ENCODE measurements around the gene BAIAP2.
A peak's percentile ranks its signal among the peaks of the same experiment; 100 is the strongest.
"Not testable (repeated sequence)": the region's sequence is repeated elsewhere in the genome, so short reads cannot be mapped to it uniquely, and the experiment has no call there.

BAIAP2 gene

DNA sequence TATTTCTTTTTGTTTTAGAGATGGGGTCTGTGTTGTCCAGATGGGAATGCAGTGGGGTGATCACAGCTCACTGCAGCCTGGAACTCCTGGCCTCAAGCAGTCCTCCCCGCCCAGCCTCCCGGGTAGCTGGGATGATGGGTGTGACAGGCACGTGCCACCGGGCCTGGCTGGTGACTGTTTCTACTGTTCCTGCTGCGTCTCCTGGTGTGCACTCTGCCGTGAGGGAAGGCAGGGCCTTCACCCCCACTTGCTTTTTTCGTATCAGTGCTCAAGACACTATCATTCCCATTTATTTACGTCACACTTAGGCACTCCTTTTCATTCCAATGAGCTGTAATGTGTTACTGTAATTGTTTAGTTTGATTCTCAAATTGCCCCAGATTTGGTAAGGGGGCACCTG lies 105.1 kb downstream of the BAIAP2 start:
- DNase-seq (ENCODE audit: low spot score) = no peak

DNA sequence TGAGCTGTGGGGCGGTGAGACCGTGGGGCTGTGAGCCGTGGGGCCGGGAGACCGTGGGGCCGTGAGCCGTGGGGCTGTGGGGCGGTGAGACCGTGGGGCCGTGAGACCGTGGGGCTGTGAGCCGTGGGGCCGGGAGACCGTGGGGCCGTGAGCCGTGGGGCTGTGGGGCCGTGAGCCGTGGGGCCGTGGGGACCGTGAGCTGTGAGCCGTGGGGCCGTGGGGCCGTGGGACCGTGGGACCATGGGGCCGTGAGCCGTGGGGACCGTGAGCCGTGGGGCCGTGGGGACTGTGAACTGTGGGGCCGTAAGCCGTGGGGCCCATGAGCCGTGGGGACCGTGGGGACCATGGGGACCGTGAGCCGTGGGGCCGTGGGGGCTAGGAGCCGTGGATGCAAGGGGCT lies 105.7 kb downstream of the BAIAP2 start:
- no peak for DNase-seq (ENCODE audit: low spot score)

DNA sequence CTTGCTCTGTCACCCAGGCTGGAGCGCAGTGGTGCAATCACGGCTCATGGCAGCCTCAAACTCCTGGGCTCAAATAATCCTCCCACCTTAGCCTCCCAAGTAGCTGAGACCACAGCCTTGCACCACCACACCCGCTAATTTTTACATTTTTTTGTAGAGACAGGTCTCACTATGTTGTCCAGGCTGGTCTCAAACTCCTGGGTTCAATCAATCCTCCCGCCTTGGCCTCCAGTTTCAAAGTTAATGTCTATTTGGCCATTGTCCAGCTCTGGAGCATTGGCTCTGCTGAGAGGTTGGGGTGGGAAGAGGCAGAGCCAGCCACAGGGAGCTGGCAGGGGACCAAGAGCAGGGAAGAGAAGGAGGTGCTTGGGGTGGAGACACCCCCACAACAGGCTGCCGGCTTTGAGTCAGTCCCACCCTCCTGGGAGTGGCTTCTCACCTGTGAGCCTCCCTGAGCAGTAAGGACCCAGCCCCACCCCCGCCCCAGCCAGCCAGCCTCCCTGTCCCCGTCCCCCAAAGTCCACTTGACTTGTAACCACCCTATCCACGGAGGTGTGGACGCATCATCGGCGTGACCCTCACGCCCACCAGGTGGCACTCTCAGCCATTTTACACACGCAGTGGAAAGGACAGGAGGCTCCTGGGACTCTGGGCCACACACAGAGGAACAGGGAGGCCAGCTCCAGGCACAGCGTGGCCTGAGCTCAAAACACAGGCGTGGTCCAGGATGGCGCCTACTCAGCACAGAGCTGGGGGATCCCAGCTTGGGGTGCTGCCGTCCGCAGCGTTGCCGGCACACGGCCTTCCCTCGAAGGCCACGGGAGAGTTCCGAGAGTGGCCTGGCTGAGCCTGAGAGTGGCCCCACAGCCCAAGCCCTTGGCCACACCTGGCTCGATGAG lies 107.6 kb downstream of the BAIAP2 start:
- peak; percentile 83 for DNase-seq (ENCODE audit: low spot score)

DNA sequence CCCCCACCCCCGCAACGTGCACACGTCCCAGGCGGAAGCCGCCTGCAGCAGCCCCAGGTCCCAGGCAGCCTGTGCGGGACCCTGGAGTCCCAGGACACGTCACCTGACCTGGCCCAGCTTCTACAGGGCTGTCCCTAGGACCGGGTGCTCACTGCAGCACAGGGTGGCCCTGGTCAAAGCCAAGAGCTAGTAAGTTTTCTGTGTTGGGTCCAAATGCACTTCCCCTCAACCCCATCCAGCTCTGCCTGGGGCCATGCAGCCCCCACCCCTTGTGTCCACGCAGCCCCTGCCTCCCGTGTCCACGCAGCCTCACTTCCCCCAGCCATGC lies 108.2 kb downstream of the BAIAP2 start:
- DNase-seq (ENCODE audit: low spot score) = no peak

DNA sequence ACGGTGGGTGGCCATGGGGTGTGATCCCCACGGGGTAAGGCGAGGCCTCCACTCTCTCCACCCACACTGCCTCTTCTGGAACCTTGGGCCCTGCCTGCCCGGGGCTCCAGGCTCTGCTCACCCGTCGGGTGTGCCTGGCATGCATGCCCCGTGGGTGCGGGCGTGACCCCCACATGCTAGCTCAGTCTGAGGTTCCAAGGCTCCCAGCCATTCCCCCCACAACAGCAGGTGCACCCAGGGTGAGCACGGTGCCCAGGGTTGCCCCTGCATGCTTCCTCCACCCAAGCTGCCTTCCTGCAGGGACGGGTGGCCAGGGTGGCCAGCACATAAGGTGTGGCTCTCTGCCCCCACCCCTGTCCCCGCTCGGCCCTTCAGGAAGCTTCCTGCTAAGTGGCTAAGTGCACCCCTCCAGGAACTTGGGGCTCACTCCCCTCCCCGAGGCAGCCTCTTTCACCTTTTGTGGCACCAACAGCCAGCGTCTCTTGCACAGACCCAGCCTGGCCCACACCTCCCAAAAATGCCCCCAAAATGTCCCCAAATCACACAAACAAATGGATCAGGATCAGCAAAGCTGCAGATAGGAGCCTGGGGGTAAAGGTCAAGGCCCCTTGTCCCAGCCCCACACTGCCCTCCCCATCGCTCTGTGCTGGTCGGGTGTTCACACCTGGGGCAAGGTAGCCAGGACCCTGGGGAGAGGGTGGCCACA lies 108.9 kb downstream of the BAIAP2 start:
- no peak for DNase-seq (ENCODE audit: low spot score)

DNA sequence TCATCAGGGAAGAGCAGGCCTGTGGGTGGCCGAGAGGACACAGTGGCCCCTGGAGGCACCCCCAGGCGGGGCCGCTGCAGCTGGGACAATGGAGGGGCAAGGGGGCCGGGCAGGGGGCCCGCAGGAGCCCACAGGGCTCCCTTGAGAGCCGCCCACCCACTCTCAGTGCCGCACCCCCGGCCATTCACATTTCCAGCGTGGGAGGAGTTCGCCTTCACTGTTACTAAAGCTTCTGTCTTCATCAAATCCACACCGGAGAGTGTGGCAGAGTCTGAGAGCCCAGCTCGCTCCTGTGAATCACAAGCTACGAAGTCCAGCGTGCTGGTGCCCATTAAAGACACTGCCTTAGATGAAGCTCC lies 109.5 kb downstream of the BAIAP2 start:
- no peak for DNase-seq (ENCODE audit: low spot score)

DNA sequence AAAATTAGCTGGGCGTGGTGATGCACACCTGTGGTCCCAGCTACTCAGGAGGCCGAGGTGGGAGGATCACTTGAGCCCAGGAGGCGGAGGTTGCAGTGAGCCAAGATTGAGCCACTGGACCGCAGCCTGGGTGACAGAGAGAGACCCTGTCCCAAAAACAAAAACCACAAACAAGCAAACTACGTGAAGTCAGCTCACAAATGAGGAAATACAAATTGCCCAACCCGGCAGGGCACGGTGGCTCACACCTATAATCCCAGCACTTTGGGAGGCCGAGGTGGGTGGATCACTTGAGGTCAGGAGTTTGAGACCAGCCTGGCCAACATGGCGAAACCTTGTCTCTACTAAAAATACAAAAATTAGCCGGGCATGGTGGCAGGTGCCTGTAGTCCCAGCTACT lies 111.3 kb downstream of the BAIAP2 start:
- not testable (repeated sequence) for DNase-seq (ENCODE audit: low spot score)

DNA sequence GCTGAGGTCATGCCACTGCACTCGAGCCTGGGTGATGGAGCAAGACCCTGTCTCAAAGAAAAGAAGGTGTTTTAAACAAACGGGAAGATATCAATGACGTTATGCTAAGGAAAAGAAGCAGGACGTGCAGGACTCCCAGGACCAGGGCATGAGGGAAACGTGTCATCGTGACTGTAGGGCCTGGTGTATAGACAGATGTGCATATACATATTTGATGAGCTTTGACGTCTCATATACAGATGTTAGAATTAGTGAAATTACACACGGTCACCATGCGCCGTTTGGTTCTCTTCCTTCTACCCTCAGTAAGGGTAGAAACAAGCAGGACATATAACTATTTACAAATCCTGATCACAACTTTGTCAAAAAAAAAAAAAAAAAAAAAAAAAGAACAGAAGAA lies 112.8 kb downstream of the BAIAP2 start:
- DNase-seq (ENCODE audit: low spot score) = no peak

DNA sequence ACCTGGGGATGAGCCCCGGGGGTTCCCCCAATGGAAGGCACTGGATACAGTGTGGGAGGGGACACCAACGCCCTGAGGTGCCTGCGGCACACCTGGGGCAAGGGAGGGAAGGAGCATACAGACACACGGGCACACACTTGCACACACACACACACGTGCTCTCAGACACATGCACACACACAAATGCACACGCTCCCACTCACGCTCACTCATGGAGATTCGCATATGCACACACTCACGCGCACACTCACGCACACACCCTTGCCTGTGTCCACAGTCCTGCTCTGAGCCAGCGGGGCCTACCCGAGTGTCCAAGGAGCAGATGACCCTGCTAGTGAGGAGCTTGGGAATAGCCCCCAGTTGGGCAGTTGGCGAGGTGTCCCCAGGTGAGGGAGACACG lies 113.6 kb downstream of the BAIAP2 start:
- DNase-seq (ENCODE audit: low spot score) = no peak

DNA sequence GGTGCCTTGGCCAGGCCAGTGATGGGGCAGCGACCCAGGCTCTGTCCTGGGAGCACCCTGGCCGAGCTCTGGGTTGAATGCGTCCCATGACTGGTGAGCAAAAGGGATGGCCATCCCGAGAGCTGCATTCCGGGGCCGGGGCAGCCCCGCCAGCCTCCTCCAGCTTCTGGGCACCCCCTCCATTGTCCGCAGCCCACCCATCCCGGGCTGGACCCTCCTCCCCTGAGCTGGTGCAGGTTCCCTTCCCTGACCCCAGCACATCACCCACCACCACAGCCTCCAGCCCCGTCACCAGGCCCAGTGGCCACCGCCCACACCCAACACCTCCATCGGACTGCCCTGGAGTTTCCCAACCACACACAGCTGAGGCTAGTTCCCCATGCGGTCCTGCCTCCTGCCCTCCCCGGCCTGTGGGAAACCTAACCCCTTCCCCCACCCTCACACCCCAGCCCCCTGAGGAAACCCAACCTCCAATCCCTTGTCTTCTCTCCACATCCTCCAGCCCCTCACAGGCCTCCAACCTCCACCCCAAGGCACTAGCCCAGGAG lies 114.1 kb downstream of the BAIAP2 start:
- no peak for DNase-seq (ENCODE audit: low spot score)

DNA sequence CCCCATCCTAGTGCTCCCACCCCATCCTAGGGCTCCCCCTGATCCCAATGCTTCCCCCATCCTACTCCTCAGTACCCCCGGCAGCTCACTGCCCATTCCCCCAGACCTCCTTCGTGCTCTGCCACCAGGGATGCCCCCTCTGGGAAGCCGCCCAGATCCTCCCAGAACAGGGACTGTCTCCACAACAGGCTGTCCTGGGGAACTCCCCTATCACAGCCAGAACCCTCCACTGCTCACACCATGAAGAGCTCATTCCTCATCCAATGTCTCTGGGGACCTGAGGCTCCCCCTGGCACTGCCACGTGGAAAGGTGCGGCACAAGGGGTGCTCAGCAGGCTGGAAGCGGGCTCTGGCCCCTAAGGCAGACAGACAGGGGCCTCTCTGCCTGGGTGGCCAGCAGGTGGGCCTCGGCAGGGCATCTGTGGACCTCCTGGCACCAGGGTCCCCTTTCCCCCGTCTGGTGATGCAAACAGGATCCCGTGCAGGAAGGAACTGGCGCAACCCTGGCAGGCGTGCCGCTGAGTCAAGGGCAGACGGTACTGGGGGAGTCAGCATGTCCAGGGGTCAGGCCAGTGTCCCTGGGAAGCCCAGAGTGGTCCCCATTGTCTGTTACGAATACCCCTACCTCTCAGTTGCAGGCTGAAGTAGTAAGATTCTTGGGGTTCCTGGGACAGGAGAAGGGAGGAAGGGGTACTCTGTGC lies 115.6 kb downstream of the BAIAP2 start:
- DNase-seq (ENCODE audit: low spot score) = no peak

DNA sequence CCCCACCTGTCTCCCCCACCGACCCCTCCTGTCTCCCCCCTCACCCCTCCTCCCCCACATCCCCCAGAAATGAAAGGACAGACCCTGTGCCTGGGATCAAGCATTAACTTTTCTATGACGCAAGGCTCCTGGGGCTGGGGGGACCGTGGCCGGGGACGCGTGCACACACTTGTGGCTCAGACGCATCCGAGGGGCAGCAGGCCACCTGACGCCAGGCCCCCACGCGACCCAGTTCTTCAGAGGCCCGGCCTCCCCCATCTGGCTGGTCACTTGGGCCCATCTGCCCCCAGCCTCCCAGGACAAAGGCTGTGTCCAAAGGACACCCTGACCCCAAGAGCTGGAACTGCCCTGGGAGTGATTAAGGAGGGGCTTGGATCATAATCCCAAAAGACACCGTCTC lies 116.3 kb downstream of the BAIAP2 start:
- no peak for DNase-seq (ENCODE audit: low spot score)

DNA sequence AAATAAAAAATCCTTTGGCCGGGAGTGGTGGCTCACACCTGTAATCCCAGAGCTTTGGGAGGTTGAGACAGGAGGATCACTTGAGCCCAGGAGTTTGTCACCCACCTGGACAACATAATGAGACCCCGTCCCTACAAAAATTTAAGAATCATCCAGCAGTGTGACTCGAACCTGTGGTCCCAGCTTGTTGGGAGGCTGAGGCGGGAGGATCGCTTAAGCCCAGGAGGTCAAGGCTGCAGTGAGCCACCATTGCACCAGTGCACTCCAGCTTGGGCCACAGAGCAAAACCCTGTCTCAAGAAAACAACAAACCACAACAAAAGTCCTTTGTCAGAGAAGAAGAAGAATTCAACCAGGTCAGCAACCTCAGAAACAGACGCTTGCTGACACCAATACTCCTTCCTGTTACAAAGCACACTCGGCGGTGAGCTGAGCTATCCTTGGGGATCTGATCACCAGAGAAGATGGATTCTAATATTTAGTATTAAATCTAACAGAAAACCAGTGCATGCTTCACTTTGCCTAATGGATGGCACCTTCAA lies 117.4 kb downstream of the BAIAP2 start:
- no peak for DNase-seq (ENCODE audit: low spot score)

DNA sequence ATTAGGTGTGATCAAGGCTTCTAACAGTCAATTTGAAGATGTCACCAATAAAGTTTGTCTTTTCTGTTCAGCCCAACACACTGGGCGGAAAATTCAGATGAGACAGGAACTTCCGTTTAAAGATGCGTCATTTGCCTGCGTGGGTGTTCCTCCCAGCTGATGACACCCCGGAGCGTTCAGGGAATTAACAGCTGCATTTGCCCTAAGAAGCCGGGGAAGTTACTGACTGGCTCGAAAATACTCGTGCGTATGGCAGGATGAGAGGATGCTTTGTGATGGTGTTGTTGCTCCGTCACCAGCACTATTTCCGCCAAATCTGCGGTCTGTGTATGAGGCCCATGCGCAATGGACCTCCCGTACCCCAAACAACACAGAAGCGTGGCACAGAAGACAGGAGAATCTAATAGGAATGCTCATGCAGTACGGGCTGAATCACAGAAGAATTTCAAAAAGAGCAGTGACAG lies 118.4 kb downstream of the BAIAP2 start:
- DNase-seq (ENCODE audit: low spot score) = peak; percentile 47

DNA sequence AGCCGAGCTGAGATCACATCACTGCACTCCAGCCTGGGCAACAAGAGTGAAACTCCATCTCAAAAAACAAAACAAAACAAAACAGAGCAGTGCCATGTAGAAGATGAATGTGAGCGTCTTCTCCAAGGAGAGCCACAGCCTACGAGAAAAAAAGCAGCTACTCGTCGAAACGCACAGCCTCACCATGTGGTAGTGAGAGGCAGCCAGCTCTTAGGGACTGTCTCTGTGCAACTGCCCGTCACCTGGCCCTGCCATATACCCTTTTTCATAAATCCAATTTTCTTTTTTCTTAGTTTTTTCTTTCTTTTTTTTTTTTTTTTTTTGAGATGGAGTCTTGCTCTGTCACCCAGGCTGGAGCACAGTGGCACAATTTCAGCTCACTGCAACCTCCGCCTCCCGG lies 119.1 kb downstream of the BAIAP2 start:
- not testable (repeated sequence) for DNase-seq (ENCODE audit: low spot score)

DNA sequence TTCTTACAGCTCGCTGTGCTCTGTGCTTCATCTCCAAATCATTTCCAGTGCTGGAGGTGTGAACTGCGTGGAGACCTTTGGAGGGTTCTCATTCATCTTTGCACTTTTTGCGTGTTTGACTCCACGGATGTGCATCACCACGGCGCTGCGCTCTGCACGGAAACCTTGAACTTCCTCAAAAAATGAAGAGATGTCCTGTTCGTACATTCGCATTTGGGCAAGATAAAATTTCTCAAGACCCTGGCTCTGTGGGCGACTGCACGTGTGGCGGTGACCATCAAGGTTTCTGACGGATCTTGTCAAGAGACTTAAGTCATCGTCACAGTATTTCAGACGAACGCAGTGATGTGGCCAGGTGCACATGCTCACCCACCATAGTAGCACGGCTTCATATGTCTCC lies 120.0 kb downstream of the BAIAP2 start:
- no peak for DNase-seq (ENCODE audit: low spot score)

DNA sequence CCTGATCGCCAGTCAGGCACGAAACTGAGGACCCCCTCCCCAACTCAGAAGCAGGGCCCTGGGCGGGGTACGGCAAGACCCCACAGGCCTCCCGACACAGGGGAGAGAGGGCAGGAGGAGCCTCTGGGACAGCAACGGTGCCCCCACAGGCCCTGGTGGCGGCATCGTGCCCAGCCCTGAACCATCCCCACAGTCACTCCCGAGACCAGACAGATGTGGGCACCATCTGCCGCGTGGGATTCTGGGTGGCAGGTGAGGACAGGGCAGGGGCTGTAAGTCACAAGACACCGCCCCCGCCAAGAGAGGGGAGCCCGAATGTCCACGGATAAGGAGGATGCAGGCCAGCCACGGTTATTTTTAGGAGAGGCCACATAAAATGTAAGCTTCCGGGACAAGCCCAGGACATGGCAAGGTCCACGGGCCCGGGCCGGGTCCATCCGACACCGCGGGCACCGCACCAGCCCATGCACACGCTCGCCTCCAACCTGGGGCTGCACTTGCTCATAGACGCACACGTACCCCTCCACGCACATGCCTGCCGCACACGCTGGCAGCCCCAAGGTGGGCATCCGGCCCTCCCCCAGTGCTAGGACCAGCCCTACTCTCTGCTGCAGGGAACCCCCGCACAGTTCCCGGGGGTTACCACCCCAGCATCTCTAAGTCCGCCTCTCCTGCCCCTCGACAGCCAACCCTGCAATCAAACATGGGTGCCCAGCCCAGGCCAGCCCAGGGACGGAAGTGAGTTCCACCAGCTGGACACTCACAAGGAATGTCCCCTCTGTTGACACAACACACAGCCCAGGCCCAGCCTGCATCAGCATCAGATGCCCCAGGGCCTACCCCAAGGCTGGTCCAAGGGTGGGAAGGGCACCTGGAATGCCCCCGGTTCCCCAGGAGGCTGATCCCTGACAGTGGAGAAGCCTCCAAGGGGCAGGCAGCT lies 122.2 kb downstream of the BAIAP2 start:
- DNase-seq (ENCODE audit: low spot score) = no peak

DNA sequence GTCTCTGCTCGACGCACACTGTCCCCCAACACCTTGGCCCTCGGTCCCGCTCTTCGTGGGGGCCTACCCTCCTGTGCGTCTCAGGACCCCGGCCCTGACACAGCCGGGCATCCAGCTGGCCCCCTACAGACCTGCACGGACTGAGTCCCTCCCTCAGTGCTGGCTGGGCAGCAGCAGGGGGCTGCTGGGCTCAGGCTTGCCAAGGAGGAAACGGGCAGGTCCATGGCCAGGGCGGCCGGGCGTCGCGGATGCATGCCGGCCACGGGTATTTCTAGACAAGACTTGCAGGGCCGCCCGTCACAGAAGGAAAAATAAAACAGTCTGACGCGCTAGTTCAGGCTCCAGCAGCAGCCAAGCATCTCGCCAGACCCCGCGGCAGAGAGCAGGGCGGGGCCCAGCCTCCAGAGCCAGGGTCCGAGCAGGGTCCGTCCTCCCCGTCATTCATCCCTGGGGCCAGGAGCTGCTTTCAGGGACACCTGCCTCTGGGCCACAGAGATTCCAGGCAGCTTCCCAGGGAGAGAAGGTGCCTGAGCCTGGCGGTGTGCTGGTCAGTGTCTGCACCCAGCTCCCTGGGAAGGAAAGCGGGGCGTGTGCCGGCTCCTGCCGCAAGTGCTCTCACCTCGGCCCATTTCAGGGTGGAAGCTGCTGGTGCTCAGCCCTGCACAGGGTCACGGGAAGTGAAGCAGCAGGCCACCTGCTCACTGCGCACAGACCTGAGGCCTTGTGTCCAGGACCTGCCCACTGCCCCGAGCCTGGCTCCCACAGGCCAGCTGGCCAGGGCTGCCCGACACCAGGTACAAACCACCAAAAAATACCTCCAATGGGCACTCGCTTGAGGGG lies 123.1 kb downstream of the BAIAP2 start:
- DNase-seq (ENCODE audit: low spot score) = no peak

DNA sequence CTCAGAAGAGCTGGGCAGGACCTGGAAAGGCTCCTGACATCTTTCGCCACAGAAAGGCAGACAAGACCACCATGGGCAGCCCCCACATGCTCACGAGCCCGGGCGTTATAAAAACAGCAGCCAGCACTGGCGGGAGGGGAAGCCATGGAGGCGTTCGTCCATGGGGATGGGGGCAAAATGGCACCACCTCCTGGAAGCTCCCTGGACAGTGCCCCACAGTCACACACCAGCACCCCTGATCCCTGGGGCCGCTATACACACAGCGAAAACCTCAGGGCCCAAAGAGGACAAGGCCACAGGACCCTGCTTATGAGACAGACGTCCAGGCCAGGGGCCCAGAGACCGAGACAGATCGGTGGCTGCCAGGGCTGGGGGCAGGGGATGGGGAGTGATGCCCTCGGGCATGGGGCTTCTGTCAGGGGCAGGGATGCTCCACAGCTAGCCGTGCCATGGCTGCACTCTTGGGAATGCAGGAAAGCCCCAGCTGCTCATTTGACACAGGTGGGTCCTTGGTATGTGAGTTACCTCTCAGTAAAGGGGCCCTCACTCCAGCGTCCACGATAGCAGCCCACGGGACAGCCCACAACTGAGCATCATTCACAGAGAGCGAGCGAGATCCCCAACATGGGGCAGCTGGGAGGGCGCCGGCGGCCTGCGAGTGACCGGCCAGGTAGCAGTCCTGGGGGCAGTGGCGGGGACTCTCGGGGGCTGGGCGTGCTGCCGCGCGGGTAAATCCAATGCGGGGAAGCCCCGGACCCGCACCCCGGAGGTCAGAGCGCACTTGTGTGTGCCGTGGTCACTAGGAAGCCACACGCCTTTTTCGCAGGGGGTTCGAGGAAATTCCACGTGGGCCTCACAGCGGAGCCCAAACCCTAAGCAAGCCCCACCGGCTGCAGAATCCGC lies 124.0 kb downstream of the BAIAP2 start:
- DNase-seq (ENCODE audit: low spot score) = no peak

Measured in AG08395 (cell line).